Erythroblast (primary cell): Measurements from ENCODE around the gene SERAC1.

Experiments used
- GATA1 ChIP-seq: IDR thresholded peaks from 2 replicates; pipeline ENCODE4 v1.6.1; 2011; ENCODE audit warnings: low read depth, mild to moderate bottlenecking, control low read depth, low read length, moderate library complexity
- POLR2A ChIP-seq: IDR thresholded peaks from 2 replicates; pipeline ENCODE4 v1.6.1; 2011; ENCODE audit warnings: mild to moderate bottlenecking, low read length

GRCh38 chr6:158095031-158095430 is 73.0 kb downstream of the SERAC1 start:
- TF ChIP-seq POLR2A: no peak
- no peak for TF ChIP-seq GATA1
